ENCODE measurements around the gene RNASE12.
"Not testable (repeated sequence)": the region's sequence is repeated elsewhere in the genome, so short reads cannot be mapped to it uniquely, and the experiment has no call there.

RNASE12 gene

GRCh38 chr14:20583142-20583541 is 8.0 kb downstream of the RNASE12 start:
- H3K4me3 ChIP-seq (ENCODE audit: low read depth, low read length), result no peak overlapping the region

GRCh38 chr14:20580242-20580641 is 10.9 kb downstream of the RNASE12 start:
- H3K4me3 ChIP-seq (ENCODE audit: low read depth, low read length), result no peak overlapping the region

- no peak overlapping the region for H3K4me3 ChIP-seq (ENCODE audit: low read depth, low read length)
These were observed 12.2 kb downstream of the RNASE12 start for GRCh38 chr14:20578784-20579502.

- H3K4me3 ChIP-seq (ENCODE audit: low read depth, low read length), result no peak overlapping the region
These were observed 12.9 kb downstream of the RNASE12 start for GRCh38 chr14:20578325-20578724.

GRCh38 chr14:20572382-20572990 is 18.7 kb downstream of the RNASE12 start:
- H3K4me3 ChIP-seq (ENCODE audit: low read depth, low read length), result not testable (repeated sequence)

- not testable (repeated sequence) for H3K4me3 ChIP-seq (ENCODE audit: low read depth, low read length)
These were observed 20.5 kb downstream of the RNASE12 start for GRCh38 chr14:20570720-20571119.

GRCh38 chr14:20569865-20570264 is 21.3 kb downstream of the RNASE12 start:
- not testable (repeated sequence) for H3K4me3 ChIP-seq (ENCODE audit: low read depth, low read length)

- H3K4me3 ChIP-seq (ENCODE audit: low read depth, low read length), result no peak overlapping the region
These were observed 22.1 kb downstream of the RNASE12 start for GRCh38 chr14:20569066-20569465.

GRCh38 chr14:20568393-20568792 is 22.8 kb downstream of the RNASE12 start:
- no peak overlapping the region for H3K4me3 ChIP-seq (ENCODE audit: low read depth, low read length)

- H3K4me3 ChIP-seq (ENCODE audit: low read depth, low read length), result not testable (repeated sequence)
These were observed 24.0 kb downstream of the RNASE12 start for GRCh38 chr14:20567199-20567598.

GRCh38 chr14:20564501-20564997 is 26.6 kb downstream of the RNASE12 start:
- no peak overlapping the region for H3K4me3 ChIP-seq (ENCODE audit: low read depth, low read length)

GRCh38 chr14:20563971-20564370 is 27.2 kb downstream of the RNASE12 start:
- no peak overlapping the region for H3K4me3 ChIP-seq (ENCODE audit: low read depth, low read length)

GRCh38 chr14:20560961-20561360 is 30.2 kb downstream of the RNASE12 start, which contains the start of gene RNASE9:
RNASE9 (minus strand) TSS chr14:20561047.
- no peak within 1 kb of the TSS for H3K4me3 ChIP-seq (ENCODE audit: low read depth, low read length)

- H3K4me3 ChIP-seq (ENCODE audit: low read depth, low read length), result no peak overlapping the region
These were observed 31.7 kb downstream of the RNASE12 start for GRCh38 chr14:20559461-20559904.

- H3K4me3 ChIP-seq (ENCODE audit: low read depth, low read length), result no peak overlapping the region
These were observed 34.0 kb downstream of the RNASE12 start for GRCh38 chr14:20557212-20557542.

- no peak overlapping the region for H3K4me3 ChIP-seq (ENCODE audit: low read depth, low read length)
These were observed 34.5 kb downstream of the RNASE12 start for GRCh38 chr14:20556500-20557211.

GRCh38 chr14:20555845-20556244 is 35.3 kb downstream of the RNASE12 start:
- no peak overlapping the region for H3K4me3 ChIP-seq (ENCODE audit: low read depth, low read length)

GRCh38 chr14:20553024-20553423 is 38.2 kb downstream of the RNASE12 start:
- no peak overlapping the region for H3K4me3 ChIP-seq (ENCODE audit: low read depth, low read length)

- H3K4me3 ChIP-seq (ENCODE audit: low read depth, low read length), result no peak overlapping the region
These were observed 39.6 kb downstream of the RNASE12 start for GRCh38 chr14:20551606-20552005.

GRCh38 chr14:20550926-20551325 is 40.2 kb downstream of the RNASE12 start:
- no peak overlapping the region for H3K4me3 ChIP-seq (ENCODE audit: low read depth, low read length)

GRCh38 chr14:20548414-20549158 is 42.6 kb downstream of the RNASE12 start:
- H3K4me3 ChIP-seq (ENCODE audit: low read depth, low read length), result no peak overlapping the region
